Neural progenitor cell (in vitro differentiated cells): ENCODE data around the gene PCDHGA4.
"Not testable (repeated sequence)": the region's sequence is repeated elsewhere in the genome, so short reads cannot be mapped to it uniquely, and the experiment has no call there.

Source experiments
- EZH2 ChIP-seq: fragments of 200-600 bp; sonication (generic); IDR thresholded peaks from 2 replicates; pipeline ENCODE4 v1.6.1; 2017; ENCODE audit warnings: antibody characterized with exemption, mild to moderate bottlenecking, moderate library complexity
- TF ChIP-seq, protein P1 (sequence below): fragments of 200-600 bp; sonication (generic); IDR thresholded peaks from 2 replicates; pipeline ENCODE4 v1.5.1; 2017; ENCODE audit warnings: antibody characterized with exemption, mild to moderate bottlenecking

DNA sequence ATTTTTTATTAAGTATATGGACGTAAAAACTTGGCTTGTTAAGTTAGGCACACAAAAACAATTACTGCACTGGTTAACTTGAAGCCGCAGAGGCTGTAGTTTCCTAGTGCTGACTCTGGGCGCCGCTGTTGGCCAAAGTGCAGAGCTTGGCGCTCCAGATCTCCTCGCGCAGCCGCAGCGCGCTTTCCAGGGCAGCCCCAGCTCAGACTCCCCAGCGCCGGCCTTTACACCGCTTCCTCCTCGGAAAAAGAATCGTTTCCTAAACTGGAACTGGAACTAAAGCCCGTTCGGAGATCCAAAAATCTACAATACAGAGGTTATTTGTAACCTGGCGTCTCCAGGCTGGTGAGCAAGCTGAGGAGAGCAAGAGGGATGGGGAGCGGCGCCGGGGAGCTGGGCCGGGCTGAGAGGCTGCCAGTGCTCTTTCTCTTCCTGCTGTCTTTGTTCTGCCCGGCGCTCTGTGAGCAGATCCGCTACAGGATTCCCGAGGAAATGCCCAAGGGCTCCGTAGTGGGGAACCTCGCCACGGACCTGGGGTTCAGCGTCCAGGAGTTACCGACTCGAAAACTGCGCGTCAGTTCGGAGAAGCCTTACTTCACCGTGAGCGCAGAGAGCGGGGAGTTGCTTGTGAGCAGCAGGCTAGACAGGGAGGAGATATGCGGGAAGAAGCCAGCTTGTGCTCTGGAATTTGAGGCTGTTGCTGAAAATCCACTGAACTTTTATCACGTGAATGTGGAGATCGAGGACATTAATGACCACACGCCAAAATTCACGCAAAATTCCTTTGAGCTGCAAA lies 43.1 kb downstream of the PCDHGA4 start, which contains the start of gene PCDHGB5:
- TF ChIP-seq, protein P1, sequence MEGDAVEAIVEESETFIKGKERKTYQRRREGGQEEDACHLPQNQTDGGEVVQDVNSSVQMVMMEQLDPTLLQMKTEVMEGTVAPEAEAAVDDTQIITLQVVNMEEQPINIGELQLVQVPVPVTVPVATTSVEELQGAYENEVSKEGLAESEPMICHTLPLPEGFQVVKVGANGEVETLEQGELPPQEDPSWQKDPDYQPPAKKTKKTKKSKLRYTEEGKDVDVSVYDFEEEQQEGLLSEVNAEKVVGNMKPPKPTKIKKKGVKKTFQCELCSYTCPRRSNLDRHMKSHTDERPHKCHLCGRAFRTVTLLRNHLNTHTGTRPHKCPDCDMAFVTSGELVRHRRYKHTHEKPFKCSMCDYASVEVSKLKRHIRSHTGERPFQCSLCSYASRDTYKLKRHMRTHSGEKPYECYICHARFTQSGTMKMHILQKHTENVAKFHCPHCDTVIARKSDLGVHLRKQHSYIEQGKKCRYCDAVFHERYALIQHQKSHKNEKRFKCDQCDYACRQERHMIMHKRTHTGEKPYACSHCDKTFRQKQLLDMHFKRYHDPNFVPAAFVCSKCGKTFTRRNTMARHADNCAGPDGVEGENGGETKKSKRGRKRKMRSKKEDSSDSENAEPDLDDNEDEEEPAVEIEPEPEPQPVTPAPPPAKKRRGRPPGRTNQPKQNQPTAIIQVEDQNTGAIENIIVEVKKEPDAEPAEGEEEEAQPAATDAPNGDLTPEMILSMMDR: not testable (repeated sequence)
- TF ChIP-seq EZH2: not testable (repeated sequence)
